NCI-H1092 treated with DMSO at 0.1 percent for 48 hours (cell line): ENCODE results near the gene ASAP2.

ENCODE experiments used
- DNase-seq: peaks from one replicate; lab custom pipeline; 2025; lab: John Stamatoyannopoulos, UW

ASAP2 gene

GRCh38 chr2:9325428-9325827 lies 118.8 kb downstream of the ASAP2 start:
- no peak for DNase-seq

GRCh38 chr2:9326975-9327374 lies 120.4 kb downstream of the ASAP2 start:
- DNase-seq = no peak

GRCh38 chr2:9327873-9328352 lies 121.3 kb downstream of the ASAP2 start:
- DNase-seq = no peak

GRCh38 chr2:9328931-9329330 lies 122.3 kb downstream of the ASAP2 start:
- no peak for DNase-seq

GRCh38 chr2:9329497-9329896 lies 122.9 kb downstream of the ASAP2 start:
- DNase-seq = no peak

GRCh38 chr2:9330612-9331270 lies 124.1 kb downstream of the ASAP2 start:
- no peak for DNase-seq

- no peak for DNase-seq
Observed at GRCh38 chr2:9331704-9332103, 125.1 kb downstream of the ASAP2 start.

- no peak for DNase-seq
Observed at GRCh38 chr2:9332136-9332852, 125.7 kb downstream of the ASAP2 start.

- no peak for DNase-seq
Observed at GRCh38 chr2:9332853-9333245, 126.2 kb downstream of the ASAP2 start.

GRCh38 chr2:9333591-9334171 lies 127.1 kb downstream of the ASAP2 start:
- peak; percentile 56 for DNase-seq

GRCh38 chr2:9334761-9335160 lies 128.1 kb downstream of the ASAP2 start:
- no peak for DNase-seq

GRCh38 chr2:9335322-9335832 lies 128.8 kb downstream of the ASAP2 start:
- peak; percentile 11 for DNase-seq

GRCh38 chr2:9336241-9336575 lies 129.6 kb downstream of the ASAP2 start:
- DNase-seq = peak; percentile 85

- peak; percentile 94 for DNase-seq
Observed at GRCh38 chr2:9336576-9337314, 130.1 kb downstream of the ASAP2 start.

GRCh38 chr2:9337901-9338300 lies 131.3 kb downstream of the ASAP2 start:
- no peak for DNase-seq

- DNase-seq = no peak
Observed at GRCh38 chr2:9341337-9341887, 134.8 kb downstream of the ASAP2 start.

- DNase-seq = no peak
Observed at GRCh38 chr2:9342659-9343058, 136.0 kb downstream of the ASAP2 start.

GRCh38 chr2:9343524-9343923 lies 136.9 kb downstream of the ASAP2 start:
- DNase-seq = no peak

GRCh38 chr2:9344434-9344833 lies 137.8 kb downstream of the ASAP2 start:
- no peak for DNase-seq

GRCh38 chr2:9345343-9345742 lies 138.7 kb downstream of the ASAP2 start:
- DNase-seq = no peak

GRCh38 chr2:9345997-9346396 lies 139.4 kb downstream of the ASAP2 start:
- no peak for DNase-seq

- no peak for DNase-seq
Observed at GRCh38 chr2:9346885-9347284, 140.3 kb downstream of the ASAP2 start.
